Gastroesophageal sphincter (tissue), 3 donors: ENCODE results near the gene KCNH4.

Experiments used
- POLR2AphosphoS5 ChIP-seq: sonication (generic); formaldehyde crosslinking; IDR thresholded peaks from one replicate; pipeline ENCODE4 v1.6.1; 2017; ENCODE audit warnings: antibody characterized with exemption
- TF ChIP-seq, protein P1 (sequence below), 4 experiments: fragments of 200-600 bp in 2 of 4; fragments of 450-650 bp in 2 of 4; sonication (generic) in 1 of 4; IDR thresholded peaks; one replicate each; pipeline ENCODE4 v1.5.1; 2017 to 2019; ENCODE audit warnings: antibody characterized with exemption in 4 of 4, mild to moderate bottlenecking in 2 of 4, moderate library complexity in 2 of 4

DNA sequence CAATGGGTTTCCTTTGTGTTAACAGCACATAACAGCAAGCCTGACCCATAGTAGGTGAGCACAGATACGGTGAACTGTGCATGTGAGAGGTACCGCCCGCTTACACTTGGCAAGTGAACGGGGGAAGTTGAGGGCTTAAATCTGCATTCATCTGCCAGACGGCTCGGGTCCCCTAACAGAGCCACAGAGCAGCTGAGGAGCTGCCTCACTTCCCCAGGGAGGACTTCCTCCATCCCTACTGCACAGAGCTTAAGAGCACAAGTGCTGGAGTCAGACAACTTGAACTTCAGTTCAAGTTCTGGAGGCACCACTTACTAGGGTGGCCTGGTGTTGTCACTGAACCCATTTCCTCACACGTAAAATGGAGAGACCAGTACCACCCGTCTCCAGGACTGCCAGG, 39.6 kb downstream of the KCNH4 start:
- TF ChIP-seq, protein P1, sequence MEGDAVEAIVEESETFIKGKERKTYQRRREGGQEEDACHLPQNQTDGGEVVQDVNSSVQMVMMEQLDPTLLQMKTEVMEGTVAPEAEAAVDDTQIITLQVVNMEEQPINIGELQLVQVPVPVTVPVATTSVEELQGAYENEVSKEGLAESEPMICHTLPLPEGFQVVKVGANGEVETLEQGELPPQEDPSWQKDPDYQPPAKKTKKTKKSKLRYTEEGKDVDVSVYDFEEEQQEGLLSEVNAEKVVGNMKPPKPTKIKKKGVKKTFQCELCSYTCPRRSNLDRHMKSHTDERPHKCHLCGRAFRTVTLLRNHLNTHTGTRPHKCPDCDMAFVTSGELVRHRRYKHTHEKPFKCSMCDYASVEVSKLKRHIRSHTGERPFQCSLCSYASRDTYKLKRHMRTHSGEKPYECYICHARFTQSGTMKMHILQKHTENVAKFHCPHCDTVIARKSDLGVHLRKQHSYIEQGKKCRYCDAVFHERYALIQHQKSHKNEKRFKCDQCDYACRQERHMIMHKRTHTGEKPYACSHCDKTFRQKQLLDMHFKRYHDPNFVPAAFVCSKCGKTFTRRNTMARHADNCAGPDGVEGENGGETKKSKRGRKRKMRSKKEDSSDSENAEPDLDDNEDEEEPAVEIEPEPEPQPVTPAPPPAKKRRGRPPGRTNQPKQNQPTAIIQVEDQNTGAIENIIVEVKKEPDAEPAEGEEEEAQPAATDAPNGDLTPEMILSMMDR (IDR thresholded peaks at IDR 0.05): no peak
- no peak for TF ChIP-seq POLR2AphosphoS5
